Measurements from ENCODE around the gene ZNF726. TPM values are rescaled to one million over a fixed set of nuclear protein-coding genes. Genes with fewer than 3 reads are reported as not detected.

Gene ZNF726
- 15.0 TPM for total RNA-seq

GRCh38 chr19:23914402-23915286 lies at the start of gene ZNF726:
TSS of gene ZNF726 (plus strand) at chr19:23914886. CDS start at chr19:23914995, 109 bp downstream.

Other genes starting within 250 kb of the ZNF726 start
- gene ZNF675, start 227.7 kb upstream of the ZNF726 start, total RNA-seq, result 55.4 TPM
- 20.1 TPM for gene ZNF681, start 156.0 kb upstream of the ZNF726 start, total RNA-seq
- 90.9 TPM for gene ZNF254, start 172.3 kb downstream of the ZNF726 start, total RNA-seq

Measured in diencephalon (tissue), 1 donor.